GM11168 (cell line): ENCODE measurements around the gene NLRP9.

Experiments
- in situ Hi-C: fragments of 300-500 bp; cut with MboI; formaldehyde crosslinking; loops from one replicate; pipeline ENCODE4 v1.12.0; 2022; ENCODE audit warnings: low sequenced_read_pairs; ENCODE audit not compliant: unreplicated experiment

NLRP9 gene

DNA sequence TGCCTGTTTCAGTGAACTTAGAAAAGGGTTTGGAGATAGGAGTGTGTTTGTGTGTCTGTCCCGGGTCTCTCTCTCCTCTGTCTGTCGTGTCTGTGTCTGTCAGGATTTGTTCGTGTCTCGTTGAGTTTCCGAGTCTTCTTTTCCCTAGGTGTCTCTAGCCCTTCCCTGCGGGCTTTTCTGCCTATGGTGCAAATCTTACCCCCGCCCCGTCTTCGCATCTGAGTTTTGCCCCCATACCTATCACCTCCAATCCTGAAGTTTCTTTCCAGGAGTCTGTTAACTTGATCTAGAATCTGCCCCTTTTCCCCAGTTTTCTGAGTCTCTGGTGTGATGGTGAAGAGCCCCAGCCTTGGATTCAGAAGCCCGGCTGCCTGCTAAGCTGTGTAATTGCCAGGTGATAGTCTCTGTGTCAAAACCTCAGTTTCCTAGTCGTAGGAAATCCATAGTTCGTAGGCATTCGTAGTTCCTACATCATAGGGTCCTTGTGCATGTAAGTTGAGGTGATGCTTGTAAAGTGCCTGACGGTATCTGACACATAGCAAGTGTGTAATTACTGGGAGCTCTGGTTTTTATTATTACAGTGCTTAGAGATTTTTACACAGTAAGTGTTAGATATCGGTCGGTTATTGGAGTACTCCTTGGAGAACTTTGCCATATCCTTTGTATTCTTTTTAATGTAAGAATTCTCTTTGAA is 62.4 kb downstream of the NLRP9 start:
- in situ Hi-C loops, result no loop called here

- in situ Hi-C loops, result no loop called here
Measured at GRCh38 chr19:55674841-55675660, 63.2 kb downstream of the NLRP9 start, which contains the start of gene EPN1. EPN1 (plus strand) TSS chr19:55675226; CDS start chr19:55678628, 3,402 bp downstream.

DNA sequence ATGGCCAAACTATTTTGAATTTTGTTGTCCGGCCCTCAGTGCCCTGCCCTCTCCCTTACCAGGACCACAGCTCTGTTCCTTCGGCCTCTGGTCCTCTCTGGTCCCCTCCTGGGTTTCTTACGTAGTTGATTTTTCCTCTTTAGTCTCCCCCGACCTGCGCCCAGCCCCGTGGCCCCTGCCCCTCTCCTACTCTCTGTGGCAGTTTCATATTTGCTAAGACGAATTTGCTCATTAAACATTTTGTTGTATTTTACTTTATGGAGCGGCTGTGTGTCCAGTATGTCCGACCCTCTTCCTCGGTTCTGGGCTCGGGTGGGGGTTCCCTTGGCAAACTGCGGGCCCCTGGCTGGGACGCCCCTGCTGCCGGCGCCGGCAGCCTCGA is 63.8 kb downstream of the NLRP9 start:
- in situ Hi-C loops, result no loop called here

GRCh38 chr19:55673889-55674288 is 64.3 kb downstream of the NLRP9 start:
- in situ Hi-C loops, result no loop called here

- in situ Hi-C loops, result no loop called here
Measured at GRCh38 chr19:55673465-55673864, 64.7 kb downstream of the NLRP9 start.

- in situ Hi-C loops, result no loop called here
Measured at GRCh38 chr19:55672418-55672817, 65.8 kb downstream of the NLRP9 start.

DNA sequence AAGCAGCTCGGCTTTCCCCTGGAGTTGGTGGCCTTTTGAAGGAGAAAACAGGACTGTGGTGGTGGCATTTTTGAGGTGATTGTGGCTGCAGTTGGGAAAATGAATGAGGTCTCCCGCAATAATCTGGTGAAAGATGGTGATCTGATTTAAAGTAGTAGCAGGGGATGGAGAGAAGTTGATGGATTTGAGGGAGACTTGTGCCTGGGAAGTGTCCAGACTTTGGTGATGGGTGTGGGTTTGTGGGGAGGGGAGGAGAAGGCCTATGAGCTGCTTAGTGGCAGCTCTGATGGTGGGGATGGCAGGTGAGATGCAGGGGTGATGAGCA is 67.2 kb downstream of the NLRP9 start:
- in situ Hi-C loops, result no loop called here

GRCh38 chr19:55670280-55671053 is 67.7 kb downstream of the NLRP9 start:
- in situ Hi-C loops, result no loop called here

DNA sequence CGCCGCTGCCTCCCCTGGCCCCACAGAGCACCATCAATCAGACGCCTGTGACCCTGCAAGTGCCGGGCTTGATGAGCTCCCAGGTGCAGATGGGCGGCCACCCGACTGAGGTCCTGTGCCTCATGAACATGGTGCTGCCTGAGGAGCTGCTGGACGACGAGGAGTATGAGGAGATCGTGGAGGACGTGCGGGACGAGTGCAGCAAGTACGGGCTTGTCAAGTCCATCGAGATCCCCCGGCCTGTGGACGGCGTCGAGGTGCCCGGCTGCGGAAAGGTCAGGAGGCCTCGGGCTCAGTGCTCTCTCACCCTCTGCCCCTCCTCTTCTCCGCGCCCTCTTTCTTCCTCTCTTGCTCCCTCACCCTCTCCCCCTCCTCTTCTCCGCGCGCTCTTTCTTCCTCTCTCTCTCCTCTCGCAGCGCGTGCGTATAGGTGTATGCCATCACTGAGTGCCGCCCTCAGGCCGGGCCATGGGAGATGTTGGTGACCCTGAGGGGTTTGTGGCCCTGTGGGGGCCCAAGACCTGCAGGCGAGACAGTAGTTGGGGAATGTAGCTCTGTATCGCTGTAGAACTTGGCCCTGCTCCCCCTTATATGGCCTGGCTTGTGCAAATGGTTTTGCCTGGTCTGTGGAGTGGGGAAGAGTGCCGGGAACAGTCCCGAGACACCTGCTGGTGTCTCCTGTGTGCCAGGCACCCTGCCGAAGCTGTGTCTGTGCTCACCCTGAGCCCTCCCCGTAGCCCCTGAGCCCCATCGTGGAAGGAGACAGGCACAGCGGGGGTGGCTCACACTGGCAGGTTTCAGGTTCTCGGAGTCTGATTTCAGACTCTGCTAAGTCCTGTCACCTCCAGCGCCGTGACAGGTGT is 68.6 kb downstream of the NLRP9 start:
- in situ Hi-C loops, result no loop called here

DNA sequence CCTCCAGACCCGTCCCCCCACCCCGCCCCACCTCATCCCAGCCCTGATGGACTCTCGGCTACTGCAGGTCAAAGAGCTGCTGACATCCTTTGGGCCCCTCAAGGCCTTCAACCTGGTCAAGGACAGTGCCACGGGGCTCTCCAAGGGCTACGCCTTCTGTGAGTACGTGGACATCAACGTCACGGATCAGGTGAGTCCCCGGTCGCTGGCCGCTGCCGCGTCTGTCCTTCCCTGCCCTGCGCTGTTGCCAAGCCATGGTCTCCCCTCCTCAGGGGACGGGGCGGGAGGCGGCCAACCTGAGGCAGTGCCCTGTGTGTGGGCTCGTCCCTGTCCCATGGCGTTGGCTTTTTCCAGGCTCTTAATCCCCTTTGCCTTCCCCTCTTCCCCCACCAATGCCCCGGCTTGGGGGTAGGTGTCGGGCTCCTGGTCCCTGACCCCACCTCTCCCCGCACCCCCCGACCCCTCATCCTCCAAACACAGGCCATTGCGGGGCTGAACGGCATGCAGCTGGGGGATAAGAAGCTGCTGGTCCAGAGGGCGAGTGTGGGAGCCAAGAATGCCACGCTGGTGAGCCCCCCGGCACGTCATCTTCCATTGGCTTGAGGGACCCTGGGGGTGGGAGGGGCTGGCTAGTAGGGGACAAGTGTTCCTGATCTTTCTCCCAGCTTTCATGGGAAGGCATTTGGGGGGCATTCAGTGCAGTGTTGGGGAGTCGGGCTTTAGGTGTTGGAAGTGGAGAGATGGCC is 69.4 kb downstream of the NLRP9 start:
- in situ Hi-C loops, result no loop called here

DNA sequence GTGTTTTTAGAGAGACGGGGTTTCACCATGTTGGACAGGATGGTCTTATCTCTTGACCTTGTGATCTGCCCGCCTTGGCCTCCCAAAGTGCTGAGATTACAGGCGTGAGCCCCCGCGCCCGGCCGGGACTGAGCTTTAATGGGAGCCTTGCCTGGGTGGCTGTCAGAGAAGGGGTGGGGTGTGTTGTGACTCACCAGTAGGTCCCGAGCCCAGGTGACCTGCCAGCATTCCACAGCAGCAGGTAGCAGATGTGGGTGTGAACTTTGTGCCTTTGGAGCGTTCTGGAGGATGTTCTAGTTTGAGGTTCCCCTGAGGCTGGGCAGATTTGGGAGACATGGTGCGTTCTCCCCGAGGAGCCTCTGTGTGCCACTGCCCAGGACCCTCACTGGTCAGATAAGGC is 70.2 kb downstream of the NLRP9 start:
- in situ Hi-C loops, result no loop called here

DNA sequence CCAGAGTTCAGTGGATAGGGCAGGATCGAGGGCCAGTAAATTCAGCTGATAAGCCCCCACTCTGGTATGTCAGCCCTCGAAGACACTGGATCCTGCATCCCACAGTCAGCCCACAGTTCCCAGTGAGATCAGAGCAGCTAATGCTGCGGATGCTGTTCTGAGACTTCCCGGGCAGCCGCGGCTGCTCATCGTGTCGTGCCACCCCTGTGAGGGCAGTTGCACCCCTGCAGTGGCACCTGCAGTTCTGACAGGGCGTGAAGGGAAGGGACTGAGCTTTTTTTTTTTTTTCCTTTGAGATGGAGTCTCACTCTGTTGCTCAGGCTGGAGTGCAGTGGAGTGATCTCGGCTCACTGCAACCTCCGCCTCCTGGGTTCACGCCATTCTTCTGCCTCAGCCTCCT is 70.7 kb downstream of the NLRP9 start:
- in situ Hi-C loops, result no loop called here

DNA sequence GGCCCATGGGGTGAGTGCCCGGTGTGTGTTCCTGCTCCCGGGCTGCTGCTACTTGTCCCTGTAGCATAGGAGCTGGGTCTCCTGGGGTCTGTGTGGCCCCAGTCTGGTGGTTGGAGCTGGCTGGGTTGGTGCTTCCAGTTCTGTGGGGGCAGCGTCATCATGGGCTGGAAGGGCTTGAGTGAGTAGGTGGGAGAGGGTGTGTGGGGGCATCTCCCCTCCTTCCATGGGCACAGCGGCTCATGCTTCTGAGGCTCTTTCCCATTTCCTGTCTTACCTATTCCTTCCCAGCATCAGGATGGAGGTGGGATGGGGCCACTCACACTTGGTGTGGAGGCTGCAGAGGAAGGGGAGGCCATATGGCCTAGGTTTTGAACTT is 71.2 kb downstream of the NLRP9 start:
- in situ Hi-C loops, result no loop called here

GRCh38 chr19:55666343-55667005 is 71.7 kb downstream of the NLRP9 start:
- in situ Hi-C loops, result no loop called here

GRCh38 chr19:55663846-55664536 is 74.2 kb downstream of the NLRP9 start:
- in situ Hi-C loops, result no loop called here

DNA sequence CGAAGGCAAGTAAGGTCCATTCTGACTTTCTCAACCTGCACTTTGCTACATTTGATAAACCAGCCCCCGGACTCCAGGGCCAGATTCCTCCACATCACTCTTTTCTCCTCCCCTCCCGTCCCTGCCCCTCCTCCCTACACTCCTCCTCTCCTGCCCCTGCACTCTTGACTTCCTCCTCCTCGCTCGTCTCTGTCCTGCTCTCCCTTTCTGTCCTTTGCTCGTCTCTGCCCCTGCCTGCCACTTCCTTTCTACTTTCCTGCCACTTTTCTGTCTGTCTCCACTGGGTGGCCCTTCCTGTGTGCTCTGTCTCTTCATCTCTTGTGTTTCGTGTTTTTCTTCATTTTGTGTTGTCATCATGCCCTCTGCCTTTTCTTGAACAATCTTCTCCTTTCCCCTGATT is 76.4 kb downstream of the NLRP9 start:
- in situ Hi-C loops, result no loop called here

- in situ Hi-C loops, result no loop called here
Measured at GRCh38 chr19:55660991-55661390, 77.2 kb downstream of the NLRP9 start.

- in situ Hi-C loops, result no loop called here
Measured at GRCh38 chr19:55660404-55660803, 77.8 kb downstream of the NLRP9 start.
